Tibial nerve (tissue), 4 donors: ENCODE measurements around the gene HBA2.

Experiments
- CTCF ChIP-seq, 5 experiments: fragments of 200-600 bp in 3 of 5; fragments of 450-650 bp in 2 of 5; sonication (generic) in 3 of 5; IDR thresholded peaks; one replicate each; pipeline ENCODE4 v1.5.1; 2016 to 2019; ENCODE audit warnings: antibody characterized with exemption in 5 of 5, mild to moderate bottlenecking in 3 of 5, moderate library complexity in 2 of 5
- EP300 ChIP-seq, 2 donors: sonication (generic); formaldehyde crosslinking; IDR thresholded peaks; one replicate each; pipeline ENCODE4 v1.6.1; 2017; ENCODE audit warnings: antibody characterized with exemption in 2 of 2, mild to moderate bottlenecking in 1 of 2
- POLR2A ChIP-seq, 2 donors: fragments of 450-650 bp; IDR thresholded peaks; one replicate each; pipeline ENCODE4 v1.6.1; 2017; ENCODE audit warnings: antibody characterized with exemption in 2 of 2, mild to moderate bottlenecking in 2 of 2, moderate library complexity in 2 of 2

- TF ChIP-seq CTCF (IDR thresholded peaks at IDR 0.05) = no peak
- TF ChIP-seq POLR2A (IDR thresholded peaks at IDR 0.05) = no peak
- no peak for TF ChIP-seq EP300 (IDR thresholded peaks at IDR 0.05)
Observed at GRCh38 chr16:192686-193085, 20.0 kb downstream of the HBA2 start.
